Fibroblast of mammary gland (primary cell): ENCODE data around the gene PTP4A2.
"Not testable (repeated sequence)": the region's sequence is repeated elsewhere in the genome, so short reads cannot be mapped to it uniquely, and the experiment has no call there.

Experiments
- DNase-seq: peaks from one replicate; pipeline ENCODE4 v3.0.0-alpha.2; 2010; ENCODE audit warnings: low read depth
- H3K4me3 ChIP-seq: 2 replicates; pipeline ENCODE4 v1.5.1; 2011; ENCODE audit warnings: low read depth, mild to moderate bottlenecking, low read length, moderate library complexity; ENCODE audit not compliant: control insufficient read depth
- TF ChIP-seq, protein P1 (sequence below): conservative IDR thresholded peaks from 2 replicates; pipeline ENCODE4 v1.5.1; 2011; ENCODE audit warnings: low read depth, low read length, inconsistent platforms; ENCODE audit not compliant: control insufficient read depth, insufficient read depth

Gene PTP4A2

DNA sequence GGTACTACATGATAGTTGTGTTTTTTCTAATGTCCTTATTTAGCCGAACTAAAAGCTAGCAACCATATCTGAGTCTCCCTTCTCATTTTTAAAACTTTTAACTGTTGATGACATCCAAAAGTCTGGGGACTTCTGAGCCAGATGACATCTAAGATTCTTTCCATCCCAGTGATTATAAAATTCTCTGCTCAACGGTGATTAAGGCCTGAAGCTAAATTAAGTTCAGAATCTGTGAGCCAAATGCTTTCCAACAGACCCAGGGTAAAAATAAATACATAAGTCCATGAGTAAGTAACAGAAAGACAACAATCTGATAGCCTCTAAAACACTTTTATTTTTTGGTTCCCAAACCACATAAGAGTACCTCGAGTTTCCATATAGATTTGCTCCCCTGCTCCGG is 13.1 kb upstream of the PTP4A2 start:
- TF ChIP-seq, protein P1, sequence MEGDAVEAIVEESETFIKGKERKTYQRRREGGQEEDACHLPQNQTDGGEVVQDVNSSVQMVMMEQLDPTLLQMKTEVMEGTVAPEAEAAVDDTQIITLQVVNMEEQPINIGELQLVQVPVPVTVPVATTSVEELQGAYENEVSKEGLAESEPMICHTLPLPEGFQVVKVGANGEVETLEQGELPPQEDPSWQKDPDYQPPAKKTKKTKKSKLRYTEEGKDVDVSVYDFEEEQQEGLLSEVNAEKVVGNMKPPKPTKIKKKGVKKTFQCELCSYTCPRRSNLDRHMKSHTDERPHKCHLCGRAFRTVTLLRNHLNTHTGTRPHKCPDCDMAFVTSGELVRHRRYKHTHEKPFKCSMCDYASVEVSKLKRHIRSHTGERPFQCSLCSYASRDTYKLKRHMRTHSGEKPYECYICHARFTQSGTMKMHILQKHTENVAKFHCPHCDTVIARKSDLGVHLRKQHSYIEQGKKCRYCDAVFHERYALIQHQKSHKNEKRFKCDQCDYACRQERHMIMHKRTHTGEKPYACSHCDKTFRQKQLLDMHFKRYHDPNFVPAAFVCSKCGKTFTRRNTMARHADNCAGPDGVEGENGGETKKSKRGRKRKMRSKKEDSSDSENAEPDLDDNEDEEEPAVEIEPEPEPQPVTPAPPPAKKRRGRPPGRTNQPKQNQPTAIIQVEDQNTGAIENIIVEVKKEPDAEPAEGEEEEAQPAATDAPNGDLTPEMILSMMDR, result no peak
- DNase-seq, result no peak
- no peak overlapping the region for H3K4me3 ChIP-seq

DNA sequence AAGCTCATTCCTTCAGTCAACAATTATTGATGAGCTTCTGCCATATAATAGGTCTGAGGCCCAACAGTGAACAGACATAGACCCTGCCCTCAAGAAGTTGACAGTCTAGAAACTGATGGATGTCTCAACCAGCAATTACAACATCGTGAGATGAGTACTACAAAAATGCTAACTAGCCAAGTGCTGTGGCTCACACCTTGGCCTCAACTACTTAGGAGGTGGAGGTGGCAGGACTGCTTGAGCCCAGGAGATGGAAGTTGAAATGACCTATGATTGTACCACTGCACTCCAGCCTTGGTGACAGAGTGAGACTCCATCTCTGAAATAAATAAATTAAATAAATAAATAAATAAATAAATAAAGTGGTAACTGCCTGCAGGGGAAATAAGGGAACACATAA is 11.7 kb upstream of the PTP4A2 start:
- DNase-seq, result no peak
- H3K4me3 ChIP-seq, result no peak overlapping the region
- TF ChIP-seq, protein P1, result no peak

DNA sequence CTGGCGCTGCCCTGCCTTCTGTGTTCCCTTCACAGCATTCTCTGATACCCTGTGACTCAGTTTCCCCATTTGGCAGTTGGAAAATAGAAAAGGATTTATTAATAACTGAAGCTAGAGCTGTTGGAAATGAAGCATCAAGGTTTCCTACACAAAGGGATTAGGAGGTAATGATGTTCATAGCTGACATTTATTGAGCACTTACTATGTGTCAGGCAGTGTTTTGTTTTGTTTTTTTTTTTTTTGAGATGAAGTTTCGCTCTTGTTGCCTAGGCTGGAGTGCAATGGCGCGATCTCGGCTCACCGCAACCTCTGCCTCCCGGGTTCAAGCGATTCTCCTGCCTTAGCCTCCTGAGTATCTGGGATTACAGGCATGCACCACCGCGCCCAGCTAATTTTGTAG is 7.5 kb upstream of the PTP4A2 start:
- not testable (repeated sequence) for H3K4me3 ChIP-seq, DNase-seq

DNA sequence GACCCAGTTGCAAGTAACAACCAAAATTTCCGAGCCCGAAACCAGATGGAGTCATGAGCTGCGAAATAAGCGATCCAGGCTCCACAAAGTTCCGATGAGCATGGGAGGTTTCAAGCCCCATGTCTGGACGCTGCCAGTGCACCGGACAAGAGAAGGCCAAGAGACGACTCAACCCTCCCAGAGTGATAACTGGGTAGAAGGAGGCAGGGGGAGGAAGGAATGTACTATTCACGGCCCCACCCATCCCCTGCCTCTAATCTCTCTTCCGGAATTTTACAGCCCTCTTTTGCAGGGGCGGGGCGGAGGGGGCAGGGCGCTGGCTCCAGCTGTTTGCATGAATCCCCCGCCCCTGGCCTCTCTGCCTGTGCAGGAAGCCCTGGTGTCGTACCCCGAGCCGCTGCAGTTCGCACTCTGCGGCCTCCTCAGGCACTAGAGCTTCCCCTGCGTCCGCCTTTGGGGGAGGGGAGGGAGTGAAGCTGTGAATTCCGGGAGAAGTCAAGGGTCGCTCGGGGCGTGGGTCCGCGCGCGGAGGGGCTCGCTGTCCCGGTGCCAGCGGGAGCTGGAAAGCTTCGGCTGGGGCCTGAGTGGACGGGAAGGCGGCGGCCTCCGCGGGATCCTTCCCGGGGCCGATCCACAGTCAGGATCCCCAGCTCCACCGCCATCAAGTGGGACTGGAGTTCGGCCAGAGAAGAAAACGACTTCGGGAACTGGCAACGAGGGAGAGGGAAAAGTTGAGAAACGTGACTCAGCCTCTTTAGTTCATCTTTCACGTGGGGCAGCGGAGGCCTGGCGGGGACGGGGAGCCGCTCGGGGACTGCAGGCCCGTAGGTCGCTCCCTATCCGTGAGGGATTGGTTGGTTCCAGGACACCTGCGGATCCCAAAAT is 6.3 kb upstream of the PTP4A2 start:
- TF ChIP-seq, protein P1, result no peak

DNA sequence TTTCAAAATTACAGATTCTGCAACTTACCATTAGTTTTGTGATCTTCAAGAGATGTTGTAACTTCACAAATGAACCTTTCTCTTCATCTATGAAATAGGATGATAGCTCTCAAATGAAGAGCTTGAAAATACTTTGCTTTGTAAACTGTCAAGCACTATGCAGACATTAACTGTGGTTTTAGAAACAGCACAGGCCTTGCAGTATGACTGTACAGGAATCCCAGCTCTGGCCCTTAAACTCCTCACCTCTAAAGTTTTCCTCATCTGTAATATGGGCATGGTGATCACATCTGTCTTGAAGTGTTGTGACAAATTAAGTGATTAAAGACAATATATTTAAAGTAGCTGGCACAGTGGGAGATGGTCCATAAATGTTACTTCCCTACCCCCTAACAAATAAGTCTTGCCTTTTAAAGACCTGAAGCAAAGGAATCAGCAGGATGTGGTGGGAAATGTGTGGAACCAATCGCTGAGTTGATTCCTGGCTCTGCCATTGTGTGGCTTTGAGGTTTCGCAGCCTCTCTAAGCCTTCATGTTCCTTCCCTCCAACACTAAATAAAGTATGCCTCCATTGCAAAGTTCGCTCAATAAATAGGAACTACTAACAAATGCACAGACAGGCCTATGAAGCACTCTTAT is 5.5 kb upstream of the PTP4A2 start:
- no peak overlapping the region for H3K4me3 ChIP-seq
- peak; percentile 30 for DNase-seq
- TF ChIP-seq, protein P1, result no peak

More for the DNA sequence above, 6.3 kb upstream of the PTP4A2 start:
- H3K4me3 ChIP-seq, result peak overlapping the region; percentile 37
- peak; percentile 93 for DNase-seq

DNA sequence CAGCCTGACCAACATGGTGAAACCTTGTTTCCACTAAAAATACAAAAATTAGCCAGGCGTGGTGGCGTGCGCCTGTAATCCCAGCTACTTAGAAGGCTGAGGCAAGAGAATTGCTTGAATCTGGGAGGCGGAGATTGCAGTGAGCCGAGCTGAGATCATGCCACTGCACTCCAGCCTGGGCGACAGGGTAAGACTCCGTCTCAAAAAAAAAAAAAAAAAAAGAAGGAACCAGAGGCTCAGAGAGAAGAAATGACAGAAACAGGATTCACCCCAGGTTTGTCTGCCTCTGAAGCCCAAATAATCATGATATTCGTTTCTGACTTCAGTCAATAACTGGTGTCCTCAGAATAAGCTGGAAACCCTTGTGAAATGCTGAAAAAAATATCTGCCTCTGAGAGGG is 3.9 kb upstream of the PTP4A2 start:
- H3K4me3 ChIP-seq, DNase-seq: not testable (repeated sequence)

DNA sequence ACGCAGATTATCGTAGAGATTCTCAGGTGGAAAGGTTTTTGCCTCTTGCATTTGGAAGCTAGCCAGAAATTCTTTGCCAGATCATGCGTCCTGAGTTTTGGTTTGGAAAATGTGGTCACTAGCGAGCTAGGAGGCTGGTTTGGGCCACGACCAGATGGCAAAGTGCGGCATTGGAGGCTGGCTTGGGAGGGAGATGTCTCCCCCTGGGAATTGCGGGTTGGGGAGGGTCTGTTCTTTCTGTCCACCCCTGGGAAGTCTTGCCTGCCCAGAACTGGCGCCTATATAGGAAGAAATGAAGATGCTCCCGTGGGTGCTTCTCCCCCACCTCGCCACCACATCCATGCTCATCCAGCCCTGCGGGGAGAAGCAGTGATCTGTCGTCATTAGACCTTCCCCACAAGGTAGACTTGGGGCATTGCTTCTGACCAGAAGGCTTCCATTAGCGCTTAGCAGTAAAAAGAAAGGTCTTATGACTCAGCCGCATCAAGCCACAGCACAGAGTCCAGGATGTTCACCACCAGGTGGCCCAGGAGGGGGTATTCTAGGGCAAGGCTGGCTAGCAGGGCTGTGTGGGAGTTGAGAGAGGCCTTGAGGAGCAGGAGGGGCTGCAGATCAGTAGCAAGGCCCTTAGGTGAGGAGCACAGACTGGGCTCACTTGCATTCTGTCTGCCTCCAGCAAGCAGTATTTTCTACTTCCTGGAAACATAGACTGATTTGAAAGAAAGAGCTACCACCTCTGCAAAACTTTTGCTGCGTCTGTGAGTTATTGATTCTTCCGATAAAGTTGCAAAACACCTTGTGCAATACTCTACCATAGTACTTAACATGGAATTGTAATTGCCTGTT is 1.5 kb upstream of the PTP4A2 start:
- TF ChIP-seq, protein P1, result peak; percentile 66
- no peak overlapping the region for H3K4me3 ChIP-seq
- DNase-seq, result peak; percentile 92
